HFF-Myc (cell line): Measurements from ENCODE around the gene LMTK2.

Experiments
- DNase-seq: peaks from one replicate; pipeline ENCODE4 v3.0.0-alpha.2; 2011; ENCODE audit warnings: low read depth; ENCODE audit errors: extremely low read depth
- H3K4me3 ChIP-seq: replicated peaks from 2 replicates; pipeline ENCODE4 v1.5.1; 2011; ENCODE audit warnings: low read depth, mild to moderate bottlenecking, control low read depth, low read length
- CTCF ChIP-seq: IDR thresholded peaks from 2 replicates; pipeline ENCODE4 v1.5.1; 2012; ENCODE audit warnings: mild to moderate bottlenecking, low read depth, low read length, control low read depth; ENCODE audit errors: missing control alignments

LMTK2 gene

GRCh38 chr7:98106647-98107312 is at the start of gene LMTK2:
TSS of gene LMTK2 (plus strand) at chr7:98106862. CDS start at chr7:98107178, 316 bp downstream.
- H3K4me3 ChIP-seq = peak within 1 kb of the TSS; percentile 72
- peak; percentile 91 for TF ChIP-seq CTCF
- DNase-seq = peak; percentile 52

- no peak for TF ChIP-seq CTCF
- H3K4me3 ChIP-seq = no peak overlapping the region
- DNase-seq = no peak
Measured at GRCh38 chr7:98057157-98057556, 49.5 kb upstream of the LMTK2 start.

- no peak for DNase-seq
- no peak overlapping the region for H3K4me3 ChIP-seq
- TF ChIP-seq CTCF = no peak
Measured at GRCh38 chr7:98058186-98058585, 48.5 kb upstream of the LMTK2 start.

GRCh38 chr7:98064233-98064632 is 42.4 kb upstream of the LMTK2 start:
- no peak for DNase-seq
- no peak for TF ChIP-seq CTCF
- no peak overlapping the region for H3K4me3 ChIP-seq

GRCh38 chr7:98066208-98066607 is 40.5 kb upstream of the LMTK2 start:
- no peak for DNase-seq
- TF ChIP-seq CTCF = no peak
- H3K4me3 ChIP-seq = no peak overlapping the region

- no peak for TF ChIP-seq CTCF
- no peak for DNase-seq
- no peak overlapping the region for H3K4me3 ChIP-seq
Measured at GRCh38 chr7:98066934-98067507, 39.6 kb upstream of the LMTK2 start.
